22Rv1 (cell line): ENCODE results near the gene AUTS2.

Experiments
- H3K27ac ChIP-seq: fragments of 450-650 bp; 2 replicates; pipeline ENCODE4 v1.5.1; 2017
- ZFX ChIP-seq: fragments of 450-650 bp; IDR thresholded peaks from 2 replicates; pipeline ENCODE4 v1.6.1; 2017; ENCODE audit warnings: antibody characterized with exemption, borderline replicate concordance
- TF ChIP-seq, protein P1 (sequence below): fragments of 450-650 bp; IDR thresholded peaks from 2 replicates; pipeline ENCODE4 v1.5.1; 2017; ENCODE audit warnings: mild to moderate bottlenecking

Gene AUTS2

GRCh38 chr7:70343519-70343918 lies 745.2 kb downstream of the AUTS2 start:
- no peak for TF ChIP-seq ZFX
- TF ChIP-seq, protein P1, sequence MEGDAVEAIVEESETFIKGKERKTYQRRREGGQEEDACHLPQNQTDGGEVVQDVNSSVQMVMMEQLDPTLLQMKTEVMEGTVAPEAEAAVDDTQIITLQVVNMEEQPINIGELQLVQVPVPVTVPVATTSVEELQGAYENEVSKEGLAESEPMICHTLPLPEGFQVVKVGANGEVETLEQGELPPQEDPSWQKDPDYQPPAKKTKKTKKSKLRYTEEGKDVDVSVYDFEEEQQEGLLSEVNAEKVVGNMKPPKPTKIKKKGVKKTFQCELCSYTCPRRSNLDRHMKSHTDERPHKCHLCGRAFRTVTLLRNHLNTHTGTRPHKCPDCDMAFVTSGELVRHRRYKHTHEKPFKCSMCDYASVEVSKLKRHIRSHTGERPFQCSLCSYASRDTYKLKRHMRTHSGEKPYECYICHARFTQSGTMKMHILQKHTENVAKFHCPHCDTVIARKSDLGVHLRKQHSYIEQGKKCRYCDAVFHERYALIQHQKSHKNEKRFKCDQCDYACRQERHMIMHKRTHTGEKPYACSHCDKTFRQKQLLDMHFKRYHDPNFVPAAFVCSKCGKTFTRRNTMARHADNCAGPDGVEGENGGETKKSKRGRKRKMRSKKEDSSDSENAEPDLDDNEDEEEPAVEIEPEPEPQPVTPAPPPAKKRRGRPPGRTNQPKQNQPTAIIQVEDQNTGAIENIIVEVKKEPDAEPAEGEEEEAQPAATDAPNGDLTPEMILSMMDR: no peak
- H3K27ac ChIP-seq: no peak overlapping the region

- no peak overlapping the region for H3K27ac ChIP-seq
- no peak for TF ChIP-seq ZFX
- TF ChIP-seq, protein P1: no peak
These were observed 746.5 kb downstream of the AUTS2 start for GRCh38 chr7:70344726-70345125.

DNA sequence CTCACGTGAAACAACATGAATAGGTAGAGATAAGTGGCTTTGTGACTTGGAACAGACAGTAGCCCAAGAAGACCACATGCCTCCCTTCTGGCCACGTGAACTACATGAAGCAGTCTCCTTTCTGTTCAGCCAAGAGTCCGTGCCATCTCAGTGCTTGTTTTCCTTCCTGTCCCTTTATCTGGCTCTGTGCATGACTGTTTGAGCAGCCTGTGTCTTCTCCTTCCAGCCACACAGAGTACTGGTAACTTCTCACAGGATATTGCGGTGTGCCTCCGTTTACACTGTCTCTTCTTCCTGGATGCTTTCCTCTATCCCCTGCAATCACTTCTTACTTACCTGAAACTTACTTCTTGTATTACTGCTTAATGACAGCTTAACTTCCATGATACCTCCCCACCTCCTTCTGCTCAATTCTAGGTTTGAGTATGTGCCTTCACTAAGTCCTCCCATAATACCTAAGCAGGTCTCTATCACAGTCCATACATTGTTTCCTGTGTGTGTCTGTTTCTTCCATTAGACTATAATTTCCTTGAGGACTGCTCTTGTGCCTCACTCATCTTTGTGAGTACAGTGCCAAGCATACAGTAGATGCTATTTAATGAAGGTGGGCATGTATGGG lies 748.7 kb downstream of the AUTS2 start:
- no peak overlapping the region for H3K27ac ChIP-seq
- TF ChIP-seq ZFX: no peak
- TF ChIP-seq, protein P1: no peak

DNA sequence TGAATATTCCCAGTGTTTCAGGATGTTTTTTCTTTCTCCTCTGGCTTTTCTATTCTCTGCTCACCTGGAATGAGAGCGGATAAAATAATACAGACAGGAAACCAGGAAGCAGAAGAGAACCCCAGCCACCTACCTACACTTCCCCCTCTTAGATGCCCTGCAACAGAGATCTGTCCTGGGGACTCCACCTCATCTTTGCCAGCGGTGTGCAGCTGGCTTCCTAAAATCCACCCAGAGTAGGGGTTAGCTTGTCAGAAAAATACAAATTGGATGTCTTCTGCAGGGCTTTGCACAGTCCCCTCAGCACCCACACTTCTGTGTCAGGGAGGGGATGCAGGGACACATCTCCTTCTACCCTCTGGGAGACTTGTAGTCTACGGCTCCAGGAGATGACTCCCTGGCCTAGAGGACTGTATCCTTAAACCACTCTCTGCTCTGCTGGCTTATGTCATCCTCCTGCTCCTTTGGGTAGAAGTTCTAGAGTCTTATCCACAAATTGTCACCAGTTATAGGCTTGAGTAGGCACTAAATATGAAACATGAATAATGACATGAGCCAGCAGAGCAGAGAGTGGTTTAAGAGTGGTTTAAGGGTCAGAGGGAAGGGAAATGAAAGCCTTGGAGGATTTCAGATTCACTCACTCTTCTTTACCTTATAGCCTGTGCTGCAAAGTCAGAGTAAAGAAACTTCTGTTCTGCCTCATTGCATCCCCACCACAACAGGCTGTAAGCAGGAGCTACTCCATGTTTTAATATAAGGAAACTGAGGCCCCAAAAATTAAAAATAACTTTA lies 749.4 kb downstream of the AUTS2 start:
- TF ChIP-seq, protein P1: no peak
- TF ChIP-seq ZFX: no peak
- H3K27ac ChIP-seq: no peak overlapping the region

DNA sequence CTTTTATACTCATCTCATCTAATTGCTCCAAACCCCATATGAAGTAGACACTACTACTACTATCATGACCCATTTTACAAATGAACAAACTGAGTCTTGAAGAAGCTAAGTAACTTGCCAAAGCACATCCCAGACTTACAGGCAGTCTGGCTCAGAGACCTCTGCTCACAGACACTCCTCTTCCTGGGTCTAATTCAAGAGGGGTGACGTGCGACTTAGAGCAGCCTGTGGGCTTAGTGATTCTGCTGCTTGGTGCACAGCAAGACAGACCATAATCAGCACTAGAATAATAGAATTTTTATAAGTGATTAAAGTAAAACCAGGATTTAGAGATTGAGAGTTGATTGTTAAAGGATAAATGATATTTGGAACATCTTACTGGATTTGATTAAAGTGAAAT lies 750.8 kb downstream of the AUTS2 start:
- no peak overlapping the region for H3K27ac ChIP-seq
- TF ChIP-seq ZFX: no peak
- TF ChIP-seq, protein P1: no peak

DNA sequence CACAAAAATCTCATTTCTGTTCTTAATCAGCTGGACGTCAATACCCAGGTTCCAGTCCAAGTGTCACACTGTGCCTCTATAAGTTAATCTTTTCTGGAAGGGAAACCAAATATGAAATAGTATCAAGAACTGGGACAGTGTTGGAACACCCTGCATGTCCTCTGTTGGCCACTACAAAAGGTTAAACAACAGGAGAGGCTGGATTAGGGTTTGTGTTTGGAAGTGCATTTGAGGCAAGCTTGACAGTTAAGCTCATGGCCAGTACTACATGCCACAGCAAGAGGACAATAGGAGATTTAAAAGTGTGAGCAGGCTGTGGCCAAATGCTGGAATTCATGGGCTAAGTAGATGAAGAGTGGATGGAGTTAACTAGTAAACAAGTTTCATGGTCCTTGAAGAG lies 751.5 kb downstream of the AUTS2 start:
- no peak overlapping the region for H3K27ac ChIP-seq
- no peak for TF ChIP-seq ZFX
- TF ChIP-seq, protein P1: no peak

DNA sequence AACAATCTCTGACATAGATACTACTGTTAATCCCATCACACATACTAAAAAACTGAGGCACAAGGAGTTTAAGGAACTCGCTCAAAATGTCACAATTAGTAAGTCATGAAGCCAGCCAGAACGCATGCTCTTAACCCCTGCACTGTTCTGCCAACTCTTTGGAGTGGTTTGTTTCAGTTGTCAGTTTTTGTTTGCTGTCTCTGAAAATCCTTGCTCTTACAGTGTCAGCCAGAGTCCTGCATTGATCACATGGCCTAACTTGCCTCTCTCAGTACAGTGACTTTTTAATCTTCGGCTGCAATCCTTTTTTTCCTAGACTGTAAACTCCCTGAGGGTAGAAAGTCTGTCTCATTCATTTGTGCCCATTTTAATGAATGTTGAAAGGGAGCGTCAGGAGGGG lies 753.8 kb downstream of the AUTS2 start:
- TF ChIP-seq, protein P1: no peak
- no peak for TF ChIP-seq ZFX
- H3K27ac ChIP-seq: no peak overlapping the region
